HG03175 (cell line): Measurements from ENCODE around the gene LAMB2.

ENCODE experiments used
- ATAC-seq: cut with Tn5 transposase; IDR thresholded peaks from one replicate; pipeline ENCODE4 v1.9.1; 2021; ENCODE audit warnings: mild to moderate bottlenecking, moderate library complexity; ENCODE audit not compliant: unreplicated experiment

Gene LAMB2

DNA sequence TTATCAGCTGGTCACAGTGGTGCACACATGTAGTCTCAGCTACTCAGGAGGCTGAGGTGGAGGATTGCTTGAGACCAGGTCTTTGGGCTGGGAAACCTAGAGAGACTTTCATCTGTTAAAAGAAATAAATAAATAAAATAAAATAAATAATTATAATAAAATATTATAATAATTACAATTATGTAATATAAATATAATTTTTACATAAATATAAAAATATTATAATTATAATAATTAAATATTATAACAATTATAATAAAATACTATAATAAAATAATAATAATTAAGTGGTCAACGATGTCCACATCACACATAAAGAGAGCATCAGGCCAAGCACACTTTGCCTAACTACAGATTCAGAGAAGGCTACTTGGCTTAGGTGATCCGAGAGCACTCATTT, 53.6 kb downstream of the LAMB2 start:
- ATAC-seq: no peak

DNA sequence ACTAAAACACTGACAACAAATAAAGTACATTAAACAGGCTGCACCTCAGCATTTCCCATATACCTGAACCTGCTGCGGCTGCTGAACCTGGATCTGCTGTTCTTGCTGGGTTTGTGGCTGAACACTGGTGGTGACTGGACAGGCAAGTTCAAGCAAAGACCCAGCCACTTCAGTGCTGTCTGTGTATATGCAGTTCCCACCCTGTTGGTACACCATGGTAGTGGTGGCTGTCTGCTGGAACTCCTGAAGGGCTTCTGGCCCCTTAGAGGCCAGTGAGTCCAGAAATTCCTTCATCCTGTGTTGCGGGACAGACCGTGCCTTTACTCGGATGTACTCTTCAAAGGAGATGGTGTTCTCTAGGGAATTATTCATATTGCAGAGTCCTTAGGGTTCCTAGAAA, 56.2 kb downstream of the LAMB2 start:
- ATAC-seq: no peak

DNA sequence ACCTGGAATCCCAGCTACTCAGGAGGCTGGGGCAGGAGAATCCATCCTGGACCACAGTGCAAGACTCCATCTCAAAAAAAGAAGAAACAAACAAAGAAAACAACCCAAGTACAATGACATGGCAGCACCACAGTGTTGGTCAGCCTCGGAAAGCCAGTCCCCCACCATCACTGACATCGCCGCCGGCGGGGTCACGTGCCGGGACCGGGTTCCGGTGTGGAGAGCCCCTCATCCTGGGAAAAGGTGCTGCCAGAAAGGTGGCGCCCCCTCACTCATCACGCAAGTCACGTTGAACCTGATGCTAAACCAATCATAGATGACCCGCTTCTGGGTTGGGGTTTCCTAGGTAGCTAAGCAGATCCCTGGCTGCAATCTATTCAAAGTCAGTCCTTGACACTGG, 56.7 kb downstream of the LAMB2 start:
- no peak for ATAC-seq
